Measurements from ENCODE around the gene TENM4. TPM values are rescaled to one million over a fixed set of nuclear protein-coding genes. Genes with fewer than 3 reads are reported as not detected.

The TENM4 gene
- total RNA-seq, 2 donors from 2014 or later, result 68.2 to 130 TPM

GRCh38 chr11:79287952-79288351 lies 152.9 kb downstream of the TENM4 start:
- TF ChIP-seq CTCF (conservative IDR thresholded peaks at IDR 0.05), result no peak
- peaks cover 5% of the 10 kb centered on the region for H3K9me3 Mint-ChIP-seq
- peaks cover 8% of the 10 kb centered on the region for H3K4me1 Mint-ChIP-seq
- Histone ChIP-seq H3K4me3 (ENCODE audit: low read length) (no peak overlapping the region), H3K27ac (ENCODE audit: low read depth, low read length) (no peak overlapping the region), H3K27me3 (ENCODE audit: control insufficient read depth, insufficient read depth, low read length, poor library complexity, severe bottlenecking) (no peaks in the 10 kb centered on the region), H3K4me1 (ENCODE audit: control insufficient read depth, insufficient read depth, low read length) (no peaks in the 10 kb centered on the region), H3K9me3 (ENCODE audit: control insufficient read depth, low read length) (peaks cover 13% of the 10 kb centered on the region), H3K9ac (ENCODE audit: extremely low read depth, low read length, poor library complexity, severe bottlenecking) (no peak overlapping the region), H3K36me3 (ENCODE audit: control insufficient read depth, insufficient read depth, low read length) (no peaks in the 10 kb centered on the region)
- no peak for DNase-seq
- no peak overlapping the region for H3K4me3 Mint-ChIP-seq
- H3K27ac Mint-ChIP-seq, result no peak overlapping the region
- peaks cover 49% of the 10 kb centered on the region for H3K36me3 Mint-ChIP-seq (ENCODE audit: low read depth)
- H3K27me3 Mint-ChIP-seq (ENCODE audit: insufficient read depth), result no peaks in the 10 kb centered on the region

- no peak for DNase-seq
- Histone ChIP-seq H3K27me3 (ENCODE audit: control insufficient read depth, insufficient read depth, low read length, poor library complexity, severe bottlenecking) (no peaks in the 10 kb centered on the region), H3K36me3 (ENCODE audit: control insufficient read depth, insufficient read depth, low read length) (no peaks in the 10 kb centered on the region), H3K27ac (ENCODE audit: low read depth, low read length) (no peak overlapping the region), H3K9me3 (ENCODE audit: control insufficient read depth, low read length) (peaks cover 17% of the 10 kb centered on the region), H3K4me3 (ENCODE audit: low read length) (no peak overlapping the region), H3K9ac (ENCODE audit: extremely low read depth, low read length, poor library complexity, severe bottlenecking) (no peak overlapping the region), H3K4me1 (ENCODE audit: control insufficient read depth, insufficient read depth, low read length) (no peaks in the 10 kb centered on the region)
- Mint-ChIP-seq H3K27me3 (ENCODE audit: insufficient read depth) (no peaks in the 10 kb centered on the region), H3K27ac (no peak overlapping the region), H3K9me3 (peaks cover 5% of the 10 kb centered on the region), H3K4me1 (peaks cover 8% of the 10 kb centered on the region), H3K4me3 (no peak overlapping the region), H3K36me3 (ENCODE audit: low read depth) (peaks cover 58% of the 10 kb centered on the region)
- 93 to 95% methylated on average over 2 of the region's 2 CpGs for WGBS, 2 experiments (ENCODE audit: insufficient coverage in 1 of 2, insufficient read length in 1 of 2)
- TF ChIP-seq CTCF (conservative IDR thresholded peaks at IDR 0.05), result no peak
These were observed 155.1 kb downstream of the TENM4 start for GRCh38 chr11:79285756-79286155.

GRCh38 chr11:79276736-79277325 lies 164.0 kb downstream of the TENM4 start:
- WGBS, 2 experiments (ENCODE audit: insufficient coverage in 1 of 2, insufficient read length in 1 of 2), result 88% methylated on average over 2 of the region's 2 CpGs; no CpG with 5 or more reads in 1 of the 2 experiments

More at GRCh38 chr11:79276736-79277325, 164.0 kb downstream of the TENM4 start:
- no peaks in the 10 kb centered on the region for H3K27me3 Mint-ChIP-seq (ENCODE audit: insufficient read depth)
- H3K27ac Mint-ChIP-seq, result peak overlapping the region; percentile 50
- H3K27ac ChIP-seq (ENCODE audit: low read depth, low read length), result no peak overlapping the region
- no peak overlapping the region for H3K4me3 ChIP-seq (ENCODE audit: low read length)
- H3K4me1 Mint-ChIP-seq, result peaks cover 23% of the 10 kb centered on the region
- H3K4me1 ChIP-seq (ENCODE audit: control insufficient read depth, insufficient read depth, low read length), result no peaks in the 10 kb centered on the region
- H3K36me3 ChIP-seq (ENCODE audit: control insufficient read depth, insufficient read depth, low read length), result no peaks in the 10 kb centered on the region
- no peak overlapping the region for H3K4me3 Mint-ChIP-seq
- DNase-seq, result no peak
- no peak overlapping the region for H3K9ac ChIP-seq (ENCODE audit: extremely low read depth, low read length, poor library complexity, severe bottlenecking)
- TF ChIP-seq CTCF (conservative IDR thresholded peaks at IDR 0.05), result no peak
- peaks cover 16% of the 10 kb centered on the region for H3K36me3 Mint-ChIP-seq (ENCODE audit: low read depth)
- no peaks in the 10 kb centered on the region for H3K9me3 ChIP-seq (ENCODE audit: control insufficient read depth, low read length)
- no peaks in the 10 kb centered on the region for H3K9me3 Mint-ChIP-seq
- no peaks in the 10 kb centered on the region for H3K27me3 ChIP-seq (ENCODE audit: control insufficient read depth, insufficient read depth, low read length, poor library complexity, severe bottlenecking)

All from endodermal cell (in vitro differentiated cells).